Loucy (cell line): ENCODE data around the gene RSPH9.

Experiments
- CTCF ChIP-seq: fragments of 200-600 bp; sonication (generic); conservative IDR thresholded peaks from 2 replicates; pipeline ENCODE4 v1.5.1; 2014; ENCODE audit warnings: mild to moderate bottlenecking, antibody characterized with exemption, low read length
- EZH2phosphoT487 ChIP-seq: fragments of 200-600 bp; IDR thresholded peaks from 2 replicates; pipeline ENCODE4 v1.6.1; 2018; ENCODE audit warnings: antibody characterized with exemption, mild to moderate bottlenecking, moderate library complexity, borderline replicate concordance

- TF ChIP-seq CTCF (no peak), EZH2phosphoT487 (no peak)
These were observed 34.4 kb upstream of the RSPH9 start for GRCh38 chr6:43610431-43610830.
